Measurements from ENCODE around the gene AP5M1. TPM values are rescaled to one million over a fixed set of nuclear protein-coding genes. Genes with fewer than 3 reads are reported as not detected.

AP5M1 gene
- total RNA-seq, 1 donor from 2014 or later = 79.1 TPM

DNA sequence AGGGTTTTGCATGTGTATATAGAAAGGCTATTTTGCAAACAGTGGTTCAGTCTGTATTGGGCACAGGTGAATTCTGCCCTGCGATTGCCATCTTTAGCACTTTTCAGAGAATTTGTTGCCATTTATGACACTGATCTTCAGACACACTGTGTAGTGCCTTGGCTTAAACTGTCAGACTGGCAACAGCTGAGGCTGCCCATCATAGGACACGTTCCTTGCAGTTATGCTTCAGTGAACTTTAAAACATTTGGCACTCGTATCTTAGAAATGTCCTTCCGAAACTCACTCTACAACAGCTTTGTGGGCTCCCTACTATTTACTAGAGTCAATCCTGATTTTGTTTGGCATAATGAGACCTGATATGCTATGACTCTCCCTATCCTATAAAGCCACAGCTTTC, 29.1 kb downstream of the AP5M1 start:
- H3K27ac Mint-ChIP-seq = no peak overlapping the region
- Histone ChIP-seq H3K36me3 (no peaks in the 10 kb centered on the region), H3K79me2 (ENCODE audit: low read depth) (no peaks in the 10 kb centered on the region), H2AFZ (replicated peaks) (no peak overlapping the region), H4K20me1 (ENCODE audit: low read depth) (no peaks in the 10 kb centered on the region), H3F3A (ENCODE audit: low read depth) (peaks cover 25% of the 10 kb centered on the region), H3K4me2 (no peak overlapping the region), H3K27me3 (no peaks in the 10 kb centered on the region), H3K4me3 (no peak overlapping the region), H3K9ac (no peak overlapping the region), H3K9me3 (ENCODE audit: low read depth) (no peaks in the 10 kb centered on the region), H3K4me1 (peaks cover 82% of the 10 kb centered on the region), H3K27ac (peak overlapping the region; percentile 55)
- H3K4me1 Mint-ChIP-seq = peaks cover 37% of the 10 kb centered on the region
- no peaks in the 10 kb centered on the region for H3K27me3 Mint-ChIP-seq (ENCODE audit: insufficient read depth, low read depth)
- H3K36me3 Mint-ChIP-seq = no peaks in the 10 kb centered on the region
- no peaks in the 10 kb centered on the region for H3K9me3 Mint-ChIP-seq
- no peak overlapping the region for H3K4me3 Mint-ChIP-seq
- no peak for DNase-seq (ENCODE audit: low spot score)
- TF ChIP-seq EZH2 (IDR thresholded peaks at IDR 0.05) (no peak), EZH2phosphoT487 (IDR thresholded peaks at IDR 0.05) (no peak)
- TF ChIP-seq, protein P1, sequence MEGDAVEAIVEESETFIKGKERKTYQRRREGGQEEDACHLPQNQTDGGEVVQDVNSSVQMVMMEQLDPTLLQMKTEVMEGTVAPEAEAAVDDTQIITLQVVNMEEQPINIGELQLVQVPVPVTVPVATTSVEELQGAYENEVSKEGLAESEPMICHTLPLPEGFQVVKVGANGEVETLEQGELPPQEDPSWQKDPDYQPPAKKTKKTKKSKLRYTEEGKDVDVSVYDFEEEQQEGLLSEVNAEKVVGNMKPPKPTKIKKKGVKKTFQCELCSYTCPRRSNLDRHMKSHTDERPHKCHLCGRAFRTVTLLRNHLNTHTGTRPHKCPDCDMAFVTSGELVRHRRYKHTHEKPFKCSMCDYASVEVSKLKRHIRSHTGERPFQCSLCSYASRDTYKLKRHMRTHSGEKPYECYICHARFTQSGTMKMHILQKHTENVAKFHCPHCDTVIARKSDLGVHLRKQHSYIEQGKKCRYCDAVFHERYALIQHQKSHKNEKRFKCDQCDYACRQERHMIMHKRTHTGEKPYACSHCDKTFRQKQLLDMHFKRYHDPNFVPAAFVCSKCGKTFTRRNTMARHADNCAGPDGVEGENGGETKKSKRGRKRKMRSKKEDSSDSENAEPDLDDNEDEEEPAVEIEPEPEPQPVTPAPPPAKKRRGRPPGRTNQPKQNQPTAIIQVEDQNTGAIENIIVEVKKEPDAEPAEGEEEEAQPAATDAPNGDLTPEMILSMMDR (IDR thresholded peaks at IDR 0.05) = no peak

DNA sequence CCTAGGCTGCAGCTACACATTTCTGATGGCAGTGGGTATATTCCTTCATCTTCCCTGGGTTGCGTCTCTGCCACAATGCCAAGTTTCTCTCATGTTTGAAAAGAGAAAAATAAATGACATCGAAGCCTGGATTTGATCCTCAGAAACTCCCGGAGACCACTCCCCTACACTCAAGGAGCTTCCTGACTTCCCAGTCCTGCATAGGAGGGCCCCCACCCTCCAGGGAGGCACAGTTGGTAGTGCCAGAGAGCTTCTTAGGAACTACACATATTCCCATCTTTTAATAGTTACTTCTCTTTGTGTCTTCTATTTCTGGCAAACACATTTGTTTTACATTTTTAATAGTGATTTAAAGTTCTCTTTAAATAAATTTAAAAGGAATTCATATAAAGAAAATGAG, 30.7 kb downstream of the AP5M1 start:
- TF ChIP-seq EZH2 (IDR thresholded peaks at IDR 0.05) (no peak), EZH2phosphoT487 (IDR thresholded peaks at IDR 0.05) (no peak)
- TF ChIP-seq, protein P1 (IDR thresholded peaks at IDR 0.05) = no peak
- H3K4me1 Mint-ChIP-seq = peaks cover 29% of the 10 kb centered on the region
- H3K9ac ChIP-seq = no peak overlapping the region
- H3K4me3 Mint-ChIP-seq = no peak overlapping the region
- no peaks in the 10 kb centered on the region for H3K9me3 ChIP-seq (ENCODE audit: low read depth)
- no peak overlapping the region for H3K4me3 ChIP-seq
- no peaks in the 10 kb centered on the region for H3K36me3 Mint-ChIP-seq
- no peaks in the 10 kb centered on the region for H3K36me3 ChIP-seq
- no peaks in the 10 kb centered on the region for H3K27me3 ChIP-seq
- no peak overlapping the region for H2AFZ ChIP-seq (replicated peaks)
- H3K27me3 Mint-ChIP-seq (ENCODE audit: insufficient read depth, low read depth) = no peaks in the 10 kb centered on the region
- H3K27ac Mint-ChIP-seq = no peak overlapping the region
- no peak for DNase-seq (ENCODE audit: low spot score)
- no peaks in the 10 kb centered on the region for H4K20me1 ChIP-seq (ENCODE audit: low read depth)
- no peak overlapping the region for H3K27ac ChIP-seq
- H3K79me2 ChIP-seq (ENCODE audit: low read depth) = no peaks in the 10 kb centered on the region
- H3K4me2 ChIP-seq = no peak overlapping the region
- peaks cover 9% of the 10 kb centered on the region for H3F3A ChIP-seq (ENCODE audit: low read depth)
- H3K9me3 Mint-ChIP-seq = no peaks in the 10 kb centered on the region
- H3K4me1 ChIP-seq = peaks cover 65% of the 10 kb centered on the region

GRCh38 chr14:57302883-57303282, 34.1 kb downstream of the AP5M1 start:
- Mint-ChIP-seq H3K4me3 (no peak overlapping the region), H3K4me1 (peaks cover 13% of the 10 kb centered on the region), H3K9me3 (no peaks in the 10 kb centered on the region), H3K36me3 (no peaks in the 10 kb centered on the region), H3K27ac (no peak overlapping the region), H3K27me3 (ENCODE audit: insufficient read depth, low read depth) (peaks cover 2% of the 10 kb centered on the region)
- Histone ChIP-seq H3K9ac (no peak overlapping the region), H3F3A (ENCODE audit: low read depth) (no peaks in the 10 kb centered on the region), H3K36me3 (no peaks in the 10 kb centered on the region), H3K27ac (no peak overlapping the region), H3K4me1 (peaks cover 34% of the 10 kb centered on the region), H3K4me2 (no peak overlapping the region), H3K9me3 (ENCODE audit: low read depth) (no peaks in the 10 kb centered on the region), H2AFZ (replicated peaks) (no peak overlapping the region), H3K4me3 (no peak overlapping the region), H4K20me1 (ENCODE audit: low read depth) (no peaks in the 10 kb centered on the region), H3K79me2 (ENCODE audit: low read depth) (no peaks in the 10 kb centered on the region), H3K27me3 (no peaks in the 10 kb centered on the region)
- no peak for TF ChIP-seq EZH2phosphoT487 (IDR thresholded peaks at IDR 0.05)
- TF ChIP-seq, protein P1 (IDR thresholded peaks at IDR 0.05) = no peak
- TF ChIP-seq EZH2 (IDR thresholded peaks at IDR 0.05) = no peak
- DNase-seq (ENCODE audit: low spot score) = no peak

Measured in neural progenitor cell (in vitro differentiated cells).